Neural cell (in vitro differentiated cells): ENCODE data around the gene TNFAIP8L3.

ENCODE experiments used
- CTCF ChIP-seq: fragments of 450-650 bp; IDR thresholded peaks from 2 replicates; pipeline ENCODE4 v1.5.1; 2014; ENCODE audit warnings: antibody characterized with exemption, mild to moderate bottlenecking, moderate library complexity; ENCODE audit not compliant: poor library complexity, severe bottlenecking
- POLR2AphosphoS5 ChIP-seq: IDR thresholded peaks from 2 replicates; pipeline ENCODE4 v1.6.1; 2012
- SMC3 ChIP-seq: fragments of 450-650 bp; conservative IDR thresholded peaks from 2 replicates; pipeline ENCODE4 v1.6.1; 2014; ENCODE audit warnings: antibody characterized with exemption, mild to moderate bottlenecking, moderate library complexity; ENCODE audit not compliant: poor library complexity

GRCh38 chr15:51022206-51022605 lies 72.5 kb downstream of the TNFAIP8L3 start:
- TF ChIP-seq CTCF: no peak
- no peak for TF ChIP-seq POLR2AphosphoS5
- TF ChIP-seq SMC3: no peak
